Suppressor macrophage treated with lipopolysaccharide for 1 hour (primary cell): ENCODE results near the gene ABCC8.
A peak's percentile ranks its signal among the peaks of the same experiment; 100 is the strongest.

ENCODE experiments used
- DNase-seq, 3 donors: peaks; one replicate each; pipeline ENCODE4 v3.0.0-alpha.2; 2020 to 2022

Gene ABCC8

GRCh38 chr11:17504330-17505107, 27.9 kb upstream of the ABCC8 start:
- peak; percentile 80 to 93 (median 88) for DNase-seq

GRCh38 chr11:17502630-17503029, 26.0 kb upstream of the ABCC8 start:
- no peak for DNase-seq

- DNase-seq, result no peak
Observed at GRCh38 chr11:17500673-17501072, 24.0 kb upstream of the ABCC8 start.

DNA sequence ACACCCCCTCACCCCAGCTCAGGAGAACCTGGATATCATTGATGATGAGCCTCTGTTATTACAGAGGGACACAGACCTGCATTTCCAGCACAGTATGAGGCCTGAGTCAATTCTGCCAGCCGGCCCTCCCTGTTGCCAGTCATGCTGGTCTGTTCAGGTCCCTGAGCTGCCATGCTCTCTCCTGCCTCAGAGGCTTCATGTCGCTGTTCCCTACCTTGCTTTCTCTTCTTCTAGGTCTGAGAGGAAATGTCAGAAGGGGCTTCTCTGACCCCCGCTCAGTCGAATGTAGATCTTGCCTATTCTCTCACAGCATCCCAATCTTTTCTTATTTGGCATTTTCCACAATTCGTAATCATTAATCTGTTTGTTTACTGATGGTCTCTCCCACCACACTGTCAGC, 21.8 kb upstream of the ABCC8 start:
- DNase-seq, result no peak

GRCh38 chr11:17498058-17498457, 21.4 kb upstream of the ABCC8 start:
- DNase-seq, result no peak

- DNase-seq, result no peak
Observed at GRCh38 chr11:17496406-17496805, 19.8 kb upstream of the ABCC8 start.

DNA sequence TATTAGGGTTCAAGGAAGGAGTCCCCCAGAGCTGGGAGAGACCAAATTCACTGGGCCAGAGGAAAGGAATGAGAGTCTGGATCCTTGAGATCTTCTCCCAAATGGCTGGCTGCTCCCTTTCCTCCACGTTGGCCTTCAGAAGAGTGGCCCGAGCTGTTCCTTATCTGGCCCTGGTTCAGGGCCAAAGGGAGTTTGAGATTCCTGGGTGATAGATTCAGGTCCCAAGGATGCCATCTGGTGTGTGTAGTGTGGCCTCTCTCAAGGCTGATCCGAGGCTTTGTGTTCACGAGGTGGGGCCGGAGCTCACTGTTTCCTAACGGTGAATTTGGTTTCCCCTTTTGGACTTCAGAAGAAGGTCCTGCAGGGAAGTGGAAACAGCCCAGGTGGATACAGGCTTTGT, 17.4 kb upstream of the ABCC8 start:
- DNase-seq, result no peak

DNA sequence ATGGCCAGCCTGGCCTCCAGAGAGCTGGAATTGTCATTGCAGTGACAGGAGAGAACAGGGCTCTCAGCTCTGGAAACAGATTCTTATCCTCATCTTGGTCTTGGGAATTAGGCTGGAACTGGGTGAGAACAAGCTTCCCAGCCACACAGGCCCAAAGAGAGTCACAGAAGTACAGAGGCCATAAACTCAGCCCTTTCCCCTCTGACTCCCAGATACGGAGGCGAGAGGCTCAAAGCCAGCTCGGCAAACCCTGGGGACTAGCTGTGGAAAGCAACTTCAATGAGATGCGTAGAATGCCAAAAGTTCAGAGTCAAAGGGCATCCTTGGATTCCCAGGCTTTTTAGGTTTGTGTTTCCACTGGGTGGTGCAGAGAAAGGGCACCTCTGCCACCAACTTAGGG, 14.3 kb upstream of the ABCC8 start:
- no peak for DNase-seq

DNA sequence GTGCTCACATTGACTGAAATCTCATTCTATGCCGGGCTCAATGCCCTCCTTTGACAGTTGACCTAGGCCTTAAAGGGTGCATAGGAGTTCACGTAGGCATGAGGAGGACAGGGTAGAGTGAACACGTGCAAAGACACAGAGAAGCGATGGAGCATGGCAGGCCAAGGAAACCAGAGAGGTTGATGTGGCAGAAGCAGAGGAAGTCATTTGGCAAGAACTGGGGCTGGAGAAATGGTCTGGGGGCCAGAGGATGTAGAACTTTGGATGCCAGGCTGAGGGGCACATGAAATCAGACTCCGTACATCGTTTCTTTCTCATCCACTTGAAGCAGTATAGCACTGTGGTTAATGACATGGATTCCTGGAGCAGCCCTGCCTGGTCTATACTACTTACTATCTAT, 13.6 kb upstream of the ABCC8 start:
- no peak for DNase-seq

GRCh38 chr11:17489751-17490150, 13.1 kb upstream of the ABCC8 start:
- DNase-seq, result no peak

GRCh38 chr11:17488563-17488962, 11.9 kb upstream of the ABCC8 start:
- DNase-seq, result no peak

DNA sequence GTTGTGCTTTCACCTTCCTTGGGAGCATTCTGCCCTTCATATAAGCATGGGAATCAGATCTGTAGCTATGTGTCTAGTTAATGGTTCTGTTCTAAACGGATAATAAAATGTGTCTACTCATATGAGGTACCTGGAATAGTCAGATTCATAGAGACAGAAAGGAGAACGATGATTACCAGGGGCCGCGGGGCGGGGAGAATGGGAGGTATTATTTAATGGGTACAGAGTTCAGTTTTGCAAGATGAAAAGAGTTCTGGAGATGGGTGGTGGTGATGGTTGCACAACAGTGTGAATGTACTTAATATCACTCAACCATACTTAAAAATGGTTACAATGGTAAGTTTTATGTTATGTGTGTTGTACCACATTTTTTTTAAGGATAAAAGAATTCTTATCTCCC, 10.0 kb upstream of the ABCC8 start:
- DNase-seq, result no peak

DNA sequence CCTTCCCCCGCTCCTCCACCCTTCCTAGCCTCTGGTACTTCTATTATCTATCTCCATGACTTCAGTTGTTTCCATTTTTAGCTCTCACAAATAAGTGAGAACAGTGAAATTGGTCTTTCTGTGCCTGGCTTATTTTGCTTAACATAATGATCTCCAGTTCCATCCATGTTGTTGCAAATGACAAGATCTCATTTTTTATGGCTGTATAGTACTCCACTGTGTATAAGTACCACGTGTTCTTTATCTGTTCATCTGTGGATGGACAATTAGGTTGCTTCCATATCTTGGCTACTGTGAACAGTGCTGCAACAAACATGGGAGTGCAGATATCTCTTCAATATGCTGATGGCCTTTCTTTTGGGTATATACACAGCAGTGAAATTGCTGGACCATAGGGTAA, 6.9 kb upstream of the ABCC8 start:
- DNase-seq, result no peak

DNA sequence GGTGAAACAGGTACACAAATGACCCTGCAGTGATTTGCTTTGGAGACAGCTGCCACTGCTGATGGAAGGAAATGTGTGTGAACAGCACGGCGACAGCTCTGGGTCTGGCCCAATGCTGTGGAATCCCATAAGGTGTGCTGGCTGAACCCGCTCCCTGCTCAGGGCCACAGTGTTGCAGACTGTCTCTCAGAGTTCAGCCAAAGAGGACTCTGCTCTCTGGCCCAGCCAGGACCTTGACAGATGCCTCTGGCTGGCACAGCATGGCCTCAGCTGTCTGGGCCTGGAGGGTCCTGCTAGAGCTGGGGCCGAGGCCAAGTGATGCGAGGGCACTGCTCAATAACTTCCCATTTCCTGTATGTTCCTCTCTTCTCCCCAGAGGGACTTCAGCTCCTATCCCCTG, 5.3 kb upstream of the ABCC8 start:
- no peak for DNase-seq

- DNase-seq, result peak in 2 of 3 donors; percentile 10 to 14
Observed at GRCh38 chr11:17479284-17480214, 2.9 kb upstream of the ABCC8 start.

DNA sequence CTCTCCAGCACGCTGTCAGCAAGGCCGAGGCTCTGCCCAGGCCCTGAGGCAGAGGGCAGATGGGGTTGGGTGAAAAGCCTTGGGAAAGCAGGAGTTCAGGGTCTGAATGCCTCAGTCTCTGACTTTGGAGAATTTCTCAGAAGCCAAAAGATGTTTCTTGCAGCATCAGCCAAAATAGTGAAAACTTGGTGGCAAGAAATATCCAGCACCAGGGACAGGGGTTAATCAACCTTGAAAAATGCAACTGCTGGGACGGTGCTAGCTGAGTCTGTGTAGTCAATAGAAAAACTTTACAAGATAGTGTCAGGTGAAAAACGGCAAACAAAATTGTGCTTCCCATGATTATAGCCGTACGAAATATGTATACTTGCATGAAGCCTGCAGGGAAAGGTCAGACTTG, 1.4 kb upstream of the ABCC8 start:
- no peak for DNase-seq

DNA sequence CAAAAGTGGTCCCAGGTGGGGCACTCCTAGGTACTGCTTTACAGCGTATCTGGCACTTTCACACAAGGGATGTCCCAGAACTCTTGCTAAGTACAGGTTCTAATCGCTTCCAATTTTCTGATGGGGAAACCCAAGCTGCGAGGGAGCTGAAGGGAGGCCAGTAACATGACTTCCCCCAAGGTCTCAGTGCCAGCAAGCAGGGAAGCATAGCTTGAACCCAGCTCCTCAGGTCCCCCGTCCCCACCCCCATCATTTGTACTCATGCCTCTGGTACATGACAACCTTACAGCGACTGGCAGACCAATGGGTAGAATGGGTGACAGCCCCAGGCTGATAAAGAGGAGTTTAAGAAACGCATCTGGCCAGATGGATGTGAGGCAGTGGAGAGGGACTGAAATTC, 716 bp upstream of the ABCC8 start:
- DNase-seq, result no peak

- DNase-seq, result no peak
Observed at GRCh38 chr11:17477084-17477333, 364 bp upstream of the ABCC8 start.

- DNase-seq, result no peak
Observed at GRCh38 chr11:17475666-17476316, 854 bp downstream of the ABCC8 start.

GRCh38 chr11:17473071-17473744, 3.4 kb downstream of the ABCC8 start:
- peak in 1 of 3 donors; percentile 13 for DNase-seq

DNA sequence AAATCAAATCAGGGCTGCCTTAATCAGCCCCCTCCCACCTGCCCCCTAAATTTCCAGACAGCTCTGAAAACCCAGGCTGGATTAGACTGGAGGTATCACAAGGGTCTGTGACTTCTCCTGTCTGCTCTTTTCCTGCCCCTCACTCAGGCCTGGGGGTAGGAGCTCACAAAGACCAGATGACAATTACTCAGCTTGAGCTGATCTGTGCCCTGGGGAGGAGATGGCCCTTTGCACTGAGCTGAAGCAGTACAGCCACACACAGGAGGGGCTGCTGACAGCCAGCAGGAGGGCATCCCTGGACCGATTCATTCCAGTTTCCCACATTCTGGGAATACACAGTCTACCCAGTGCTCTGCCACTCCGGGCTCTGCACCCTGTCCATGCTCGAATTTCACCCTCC, 4.2 kb downstream of the ABCC8 start:
- no peak for DNase-seq

- DNase-seq, result no peak
Observed at GRCh38 chr11:17471501-17471900, 5.1 kb downstream of the ABCC8 start.

DNA sequence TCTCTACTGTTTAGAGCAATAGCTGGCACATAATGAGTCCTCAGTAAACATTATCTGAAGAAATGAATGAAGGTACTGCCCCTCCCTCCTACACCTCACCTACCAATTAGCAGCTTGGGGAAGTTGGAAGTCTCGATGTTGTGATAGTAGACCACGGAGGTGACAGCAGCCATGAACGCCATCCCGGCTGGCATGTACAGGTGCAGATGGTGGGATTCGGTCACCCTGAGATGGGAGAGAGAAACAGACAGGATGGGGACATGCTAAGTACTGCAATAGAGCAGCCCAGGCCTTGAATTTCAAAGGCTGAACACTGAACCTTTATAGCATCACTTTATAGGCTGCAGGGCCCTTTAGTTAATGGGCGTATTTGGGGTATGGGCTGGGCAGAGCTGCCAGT, 6.6 kb downstream of the ABCC8 start:
- DNase-seq, result no peak
